ENCODE data around the gene S100A3.

GRCh38 chr1:153553830-153554541 lies 4.9 kb upstream of the S100A3 start:
- TF ChIP-seq POLR2A (IDR thresholded peaks at IDR 0.05), result no peak
- TF ChIP-seq, protein P1, sequence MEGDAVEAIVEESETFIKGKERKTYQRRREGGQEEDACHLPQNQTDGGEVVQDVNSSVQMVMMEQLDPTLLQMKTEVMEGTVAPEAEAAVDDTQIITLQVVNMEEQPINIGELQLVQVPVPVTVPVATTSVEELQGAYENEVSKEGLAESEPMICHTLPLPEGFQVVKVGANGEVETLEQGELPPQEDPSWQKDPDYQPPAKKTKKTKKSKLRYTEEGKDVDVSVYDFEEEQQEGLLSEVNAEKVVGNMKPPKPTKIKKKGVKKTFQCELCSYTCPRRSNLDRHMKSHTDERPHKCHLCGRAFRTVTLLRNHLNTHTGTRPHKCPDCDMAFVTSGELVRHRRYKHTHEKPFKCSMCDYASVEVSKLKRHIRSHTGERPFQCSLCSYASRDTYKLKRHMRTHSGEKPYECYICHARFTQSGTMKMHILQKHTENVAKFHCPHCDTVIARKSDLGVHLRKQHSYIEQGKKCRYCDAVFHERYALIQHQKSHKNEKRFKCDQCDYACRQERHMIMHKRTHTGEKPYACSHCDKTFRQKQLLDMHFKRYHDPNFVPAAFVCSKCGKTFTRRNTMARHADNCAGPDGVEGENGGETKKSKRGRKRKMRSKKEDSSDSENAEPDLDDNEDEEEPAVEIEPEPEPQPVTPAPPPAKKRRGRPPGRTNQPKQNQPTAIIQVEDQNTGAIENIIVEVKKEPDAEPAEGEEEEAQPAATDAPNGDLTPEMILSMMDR (IDR thresholded peaks at IDR 0.05 in 4 of 5, conservative IDR thresholded peaks at IDR 0.05 in 1 of 5), result no peak
